Posterior cingulate gyrus (tissue), 11 donors: ENCODE measurements around the gene TRIM41.

Experiments used
- DNase-seq, 10 donors: peaks; one replicate each; pipeline versions ENCODE4 v3.0.0 to v3.0.0-alpha.2; 2020 to 2021; ENCODE audit warnings: mixed read lengths in 3 of 10
- intact Hi-C: fragments of 100-400 bp; cut with DNase I; formaldehyde crosslinking; loops from one replicate; pipeline ENCODE4 v1.15.1; 2023

TRIM41 gene

GRCh38 chr5:181191526-181192336, 31.4 kb upstream of the TRIM41 start:
- DNase-seq = peak; percentile 91 to 99 (median 94)
- intact Hi-C loops = loop anchor here (1.0 to 2.0 kb wide), 2 partner anchors 15 to 31 kb away; no protein-coding TSS in a partner anchor

GRCh38 chr5:181192337-181193046, 30.6 kb upstream of the TRIM41 start:
- DNase-seq = no peak
- intact Hi-C loops = no loop called here

- peak in 1 of 10 donors; percentile 48 for DNase-seq
- intact Hi-C loops = no loop called here
These were observed 29.4 kb upstream of the TRIM41 start for GRCh38 chr5:181193656-181194055.

GRCh38 chr5:181194489-181195248, 28.4 kb upstream of the TRIM41 start:
- peak in 1 of 10 donors; percentile 69 for DNase-seq
- intact Hi-C loops = no loop called here

GRCh38 chr5:181195249-181195761, 27.8 kb upstream of the TRIM41 start:
- peak in 1 of 10 donors; percentile 82 for DNase-seq
- intact Hi-C loops = no loop called here

GRCh38 chr5:181197326-181197951, 25.6 kb upstream of the TRIM41 start:
- intact Hi-C loops = no loop called here
- peak in 1 of 10 donors; percentile 69 for DNase-seq

- peak in 1 of 10 donors; percentile 19 for DNase-seq
- intact Hi-C loops = no loop called here
These were observed 24.9 kb upstream of the TRIM41 start for GRCh38 chr5:181198106-181198685.

GRCh38 chr5:181198905-181199519, 24.1 kb upstream of the TRIM41 start:
- intact Hi-C loops = no loop called here
- peak in 1 of 10 donors; percentile 26 for DNase-seq

- DNase-seq = peak in 1 of 10 donors; percentile 61
- intact Hi-C loops = no loop called here
These were observed 23.0 kb upstream of the TRIM41 start for GRCh38 chr5:181199881-181200638.

GRCh38 chr5:181200816-181201215, 22.3 kb upstream of the TRIM41 start:
- DNase-seq = peak in 1 of 10 donors; percentile 43
- intact Hi-C loops = no loop called here

- intact Hi-C loops = no loop called here
- DNase-seq = peak in 1 of 10 donors; percentile 57
These were observed 19.9 kb upstream of the TRIM41 start for GRCh38 chr5:181203093-181203711.

GRCh38 chr5:181203777-181204112, 19.3 kb upstream of the TRIM41 start:
- intact Hi-C loops = no loop called here
- DNase-seq = peak in 1 of 10 donors; percentile 47

GRCh38 chr5:181204113-181204825, 18.8 kb upstream of the TRIM41 start:
- peak in 2 of 10 donors; percentile 78 to 87 for DNase-seq
- intact Hi-C loops = no loop called here

- intact Hi-C loops = no loop called here
- DNase-seq = peak in 3 of 10 donors; percentile 38 to 90 (median 85)
These were observed 18.0 kb upstream of the TRIM41 start, which contains the start of gene TRIM7 for GRCh38 chr5:181204826-181205760. TSS of gene TRIM7 (minus strand) at chr5:181205196. CDS start at chr5:181205110, 86 bp downstream.

GRCh38 chr5:181205761-181206649, 17.1 kb upstream of the TRIM41 start:
- DNase-seq = peak in 1 of 10 donors; percentile 88
- intact Hi-C loops = loop anchor here (1.0 to 2.0 kb wide), 2 partner anchors 12 to 15 kb away; no protein-coding TSS in a partner anchor
